Forelimb muscle (tissue), 1 donor: ENCODE measurements around the gene NCAPD3. TPM values are rescaled to one million over a fixed set of nuclear protein-coding genes. Genes with fewer than 3 reads are reported as not detected.
"Not testable (repeated sequence)": the region's sequence is repeated elsewhere in the genome, so short reads cannot be mapped to it uniquely, and the experiment has no call there.

Experiments
- DNase-seq: peaks from one replicate; pipeline ENCODE4 v3.0.0-alpha.2; 2013; ENCODE audit warnings: low read depth
- polyA plus RNA-seq: library from polyadenylated mRNA; unstranded; fragments of 120-200 nt; gene quantifications from one replicate; pipeline ENCODE4 v1.2.1, GENCODE V29; 2013; ENCODE audit not compliant: insufficient read length

Gene NCAPD3
- 13.3 TPM for polyA plus RNA-seq

GRCh38 chr11:134223836-134224709 lies at the start of gene NCAPD3, which contains the start of gene VPS26B:
TSS of gene NCAPD3 (minus strand) at chr11:134223967. CDS start at chr11:134223926, 41 bp downstream.
TSS of gene VPS26B (plus strand) at chr11:134224671. CDS start at chr11:134225123, 452 bp downstream.
- DNase-seq: peak; percentile 93

GRCh38 chr11:134273317-134273712 lies 49.5 kb upstream of the NCAPD3 start:
- no peak for DNase-seq

- DNase-seq: no peak
Measured at GRCh38 chr11:134272381-134273316, 48.9 kb upstream of the NCAPD3 start.

- DNase-seq: no peak
Measured at GRCh38 chr11:134271978-134272377, 48.2 kb upstream of the NCAPD3 start.

- no peak for DNase-seq
Measured at GRCh38 chr11:134270250-134270714, 46.5 kb upstream of the NCAPD3 start.

GRCh38 chr11:134267966-134268365 lies 44.2 kb upstream of the NCAPD3 start:
- DNase-seq: no peak

GRCh38 chr11:134267461-134267860 lies 43.7 kb upstream of the NCAPD3 start:
- DNase-seq: no peak

GRCh38 chr11:134266841-134267251 lies 43.1 kb upstream of the NCAPD3 start:
- DNase-seq: no peak

GRCh38 chr11:134266440-134266839 lies 42.7 kb upstream of the NCAPD3 start:
- no peak for DNase-seq

GRCh38 chr11:134264966-134265764 lies 41.4 kb upstream of the NCAPD3 start:
- no peak for DNase-seq

- DNase-seq: no peak
Measured at GRCh38 chr11:134261626-134262488, 38.1 kb upstream of the NCAPD3 start.

- no peak for DNase-seq
Measured at GRCh38 chr11:134260983-134261382, 37.2 kb upstream of the NCAPD3 start.

- no peak for DNase-seq
Measured at GRCh38 chr11:134260503-134260902, 36.7 kb upstream of the NCAPD3 start.

- no peak for DNase-seq
Measured at GRCh38 chr11:134258577-134258976, 34.8 kb upstream of the NCAPD3 start.

GRCh38 chr11:134257101-134257500 lies 33.3 kb upstream of the NCAPD3 start:
- DNase-seq: no peak

GRCh38 chr11:134255184-134255561 lies 31.4 kb upstream of the NCAPD3 start:
- not testable (repeated sequence) for DNase-seq

- no peak for DNase-seq
Measured at GRCh38 chr11:134254433-134255183, 30.8 kb upstream of the NCAPD3 start.

GRCh38 chr11:134253188-134253993 lies 29.6 kb upstream of the NCAPD3 start, which contains the start of the genes ACAD8 and THYN1:
TSS of gene ACAD8 (plus strand) at chr11:134253568. CDS start at chr11:134253601, 33 bp downstream.
TSS of gene THYN1 (minus strand) at chr11:134253352. CDS start at chr11:134252882, 470 bp downstream.
- peak; percentile 83 for DNase-seq
